Tibial nerve (tissue), 4 donors: Measurements from ENCODE around the gene CACNA1H.

ENCODE experiments used
- CTCF ChIP-seq, 5 experiments: fragments of 200-600 bp in 3 of 5; fragments of 450-650 bp in 2 of 5; sonication (generic) in 3 of 5; IDR thresholded peaks; one replicate each; pipeline ENCODE4 v1.5.1; 2016 to 2019; ENCODE audit warnings: antibody characterized with exemption in 5 of 5, mild to moderate bottlenecking in 3 of 5, moderate library complexity in 2 of 5
- EP300 ChIP-seq, 2 donors: sonication (generic); formaldehyde crosslinking; IDR thresholded peaks; one replicate each; pipeline ENCODE4 v1.6.1; 2017; ENCODE audit warnings: antibody characterized with exemption in 2 of 2, mild to moderate bottlenecking in 1 of 2
- POLR2A ChIP-seq, 2 donors: fragments of 450-650 bp; IDR thresholded peaks; one replicate each; pipeline ENCODE4 v1.6.1; 2017; ENCODE audit warnings: antibody characterized with exemption in 2 of 2, mild to moderate bottlenecking in 2 of 2, moderate library complexity in 2 of 2

- TF ChIP-seq CTCF (IDR thresholded peaks at IDR 0.05) (no peak), EP300 (IDR thresholded peaks at IDR 0.05) (no peak), POLR2A (IDR thresholded peaks at IDR 0.05) (no peak)
Measured at GRCh38 chr16:1107731-1108130, 45.2 kb upstream of the CACNA1H start.
